Motor neuron (in vitro differentiated cells): ENCODE results near the gene CXCL3. TPM values are rescaled to one million over a fixed set of nuclear protein-coding genes. Genes with fewer than 3 reads are reported as not detected.
A peak's percentile ranks its signal among the peaks of the same experiment; 100 is the strongest.

Experiments used
- ATAC-seq, 8 experiments: fragments of 200-7000 bp; cut with Tn5 transposase; replicated peaks in 6 of 8; 2 replicates each; pipeline ENCODE4 v1.8.0; 2021; ENCODE audit warnings: mild to moderate bottlenecking in 8 of 8, moderate library complexity in 8 of 8
- H3K27ac ChIP-seq, 2 donors: fragments of 250-450 bp; sonication (Bioruptor Pico); 2 replicates each; pipeline ENCODE4 v1.9.0; 2021; ENCODE audit warnings: antibody characterized with exemption in 2 of 2, mild to moderate bottlenecking in 2 of 2, moderate library complexity in 1 of 2
- H3K4me1 ChIP-seq, 2 donors: fragments of 250-450 bp; sonication (Bioruptor Pico); replicated peaks in 1 of 2; 2 replicates each; pipeline ENCODE4 v1.6.1; 2021; ENCODE audit warnings: antibody characterized with exemption in 2 of 2, mild to moderate bottlenecking in 2 of 2, moderate library complexity in 1 of 2
- H3K4me3 ChIP-seq, 5 donors: fragments of 250-450 bp; sonication (Bioruptor Pico); 2 replicates each; pipeline ENCODE4 v1.9.0; 2021; ENCODE audit warnings: antibody characterized with exemption in 5 of 5, mild to moderate bottlenecking in 5 of 5, moderate library complexity in 4 of 5
- WGBS, 10 experiments: fragments of 450-650 bp; shearing (Covaris generic); methylation state at CpG; one replicate each; pipeline ENCODE4 v1.0.0; 2022; 5-methylcytosine and 5-hydroxymethylcytosine counted together
- in situ Hi-C, 9 experiments: fragments of 400-800 bp; cut with MboI; loops; one replicate each; pipeline ENCODE4 v1.15.0; 2021; ENCODE audit warnings: low sequenced_read_pairs in 9 of 9, low pct_unique_long_range_greater_than_20kb in 2 of 9; ENCODE audit not compliant: unreplicated experiment in 9 of 9
- total RNA-seq, 8 experiments: library from RNA; unstranded; fragments of 300-600 nt; gene quantifications; 2 replicates each; pipeline versions ENCODE4 v1.2.3 to v1.2.4, GENCODE V29; 2022

The CXCL3 gene
- total RNA-seq, 8 experiments from 2014 or later, result 0.45 to 4.9 (median 1.3) TPM

- Histone ChIP-seq H3K4me3 (no peak overlapping the region), H3K4me1 (no peaks in the 10 kb centered on the region), H3K27ac (no peak overlapping the region)
- no peak for ATAC-seq
- in situ Hi-C loops, result no loop called here
Measured at GRCh38 chr4:74062953-74063352, 24.5 kb upstream of the CXCL3 start.

GRCh38 chr4:74061430-74061829 lies 22.9 kb upstream of the CXCL3 start:
- Histone ChIP-seq H3K4me3 (no peak overlapping the region), H3K4me1 (peaks cover 0 to 9% of the 10 kb centered on the region in 2 donors), H3K27ac (no peak overlapping the region)
- no peak for ATAC-seq
- in situ Hi-C loops, result no loop called here

GRCh38 chr4:74059161-74059829 lies 20.8 kb upstream of the CXCL3 start:
- no peak overlapping the region for H3K4me3 ChIP-seq
- ATAC-seq, result no peak
- H3K27ac ChIP-seq, result no peak overlapping the region
- H3K4me1 ChIP-seq, result peaks cover 0 to 18% of the 10 kb centered on the region in 2 donors
- in situ Hi-C loops, result no loop called here
- WGBS, 10 experiments, result 0 to 100% (median 68%) methylated on average over 2 of the region's 2 CpGs; no CpG with 5 or more reads in 1 of the 10 experiments

DNA sequence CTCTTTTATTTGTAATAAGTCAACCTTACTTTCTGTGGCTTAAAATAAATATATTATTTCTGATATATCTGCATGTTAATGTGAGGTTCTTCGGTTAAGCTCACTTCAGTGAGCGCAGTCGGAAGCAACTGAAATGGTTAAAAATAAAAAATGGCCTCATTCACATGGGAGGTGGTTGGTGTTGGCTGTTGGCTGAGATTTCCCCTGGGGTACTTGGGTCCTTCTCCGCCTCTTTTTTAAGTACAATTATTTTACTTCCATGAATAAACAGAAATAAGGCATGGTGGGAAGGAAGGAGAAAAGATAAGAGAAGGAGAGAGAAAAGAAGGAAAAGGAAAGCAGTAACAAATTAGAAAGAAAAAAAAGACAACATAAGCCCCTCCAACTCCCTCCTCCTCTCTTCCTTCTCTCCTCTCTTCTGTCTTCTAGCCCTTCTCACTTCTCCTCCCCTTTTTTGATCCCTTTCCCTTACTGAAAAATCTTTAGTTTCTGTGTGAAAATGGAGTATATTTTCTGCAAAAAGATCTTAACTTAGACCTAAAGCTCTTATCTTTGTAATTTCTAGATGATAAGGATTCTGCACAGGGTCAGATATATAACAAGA lies 19.7 kb upstream of the CXCL3 start:
- no peak for ATAC-seq
- Histone ChIP-seq H3K4me3 (no peak overlapping the region), H3K27ac (no peak overlapping the region), H3K4me1 (peaks cover 0 to 18% of the 10 kb centered on the region in 2 donors)
- in situ Hi-C loops, result no loop called here
- 78 to 100% (median 96%) methylated on average over 1 to 4 of the region's 4 CpGs for WGBS, 10 experiments

DNA sequence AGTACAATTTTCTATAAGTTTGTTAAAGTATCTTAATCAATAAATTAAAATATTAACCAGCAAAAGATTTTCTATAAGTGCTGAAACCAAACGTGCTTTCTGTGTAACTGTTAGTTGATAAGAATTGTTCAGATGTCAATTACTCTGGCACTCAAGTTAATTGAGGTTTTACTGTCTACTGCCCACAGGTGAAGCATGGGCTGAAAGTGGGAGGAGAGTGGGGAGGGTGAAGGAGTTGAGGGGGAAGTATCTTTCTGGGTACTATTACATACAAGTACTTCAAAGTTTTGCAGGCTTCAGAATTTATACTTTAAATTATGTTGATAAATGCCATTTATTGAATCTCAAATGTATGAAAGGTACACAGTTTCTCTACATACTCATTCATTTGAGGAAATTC lies 19.1 kb upstream of the CXCL3 start:
- in situ Hi-C loops, result no loop called here
- ATAC-seq, result no peak
- Histone ChIP-seq H3K4me1 (peaks cover 0 to 18% of the 10 kb centered on the region in 2 donors), H3K27ac (no peak overlapping the region), H3K4me3 (no peak overlapping the region)
- WGBS, 10 experiments, result 0 to 100% (median 57%) methylated on average over 1 of the region's 1 CpG; no CpG with 5 or more reads in 5 of the 10 experiments

DNA sequence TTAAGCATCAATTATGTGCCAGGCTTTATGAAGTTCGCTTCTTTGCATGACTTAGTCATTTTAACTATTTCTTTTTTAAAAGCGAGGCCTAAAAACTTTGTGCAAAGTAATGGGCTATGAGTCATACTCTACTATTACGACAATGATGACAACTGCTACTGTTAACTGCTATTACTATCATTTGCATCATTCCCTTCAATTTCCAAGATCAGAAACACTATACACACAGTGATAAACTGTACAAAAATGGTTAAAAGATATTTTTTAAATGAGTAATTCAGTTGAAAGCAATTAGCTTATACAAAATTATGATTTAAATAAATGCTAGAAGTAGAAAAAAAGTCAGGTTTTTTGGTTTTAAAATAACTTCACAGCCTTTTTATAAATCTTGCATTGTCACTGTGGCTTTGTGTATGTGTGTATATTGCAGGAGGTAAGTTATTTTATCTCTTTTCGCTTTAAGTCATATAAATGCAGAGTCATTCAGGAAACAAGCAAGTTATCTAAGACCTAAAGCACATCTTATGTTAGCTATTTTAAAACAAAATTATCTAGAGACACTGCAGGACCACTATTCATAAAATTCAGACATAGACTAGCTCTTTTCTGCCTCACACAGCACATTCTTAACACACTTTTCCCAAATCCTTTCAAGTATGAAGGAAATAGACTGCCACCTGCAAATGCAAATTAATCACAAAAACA lies 18.5 kb upstream of the CXCL3 start:
- WGBS, 10 experiments, result 0 to 85% (median 64%) methylated on average over 3 to 4 of the region's 4 CpGs
- ATAC-seq, result peak in 7 of 8 experiments; percentile 66 to 99 (median 94)
- Histone ChIP-seq H3K4me3 (no peak overlapping the region), H3K27ac (peak overlapping the region in 1 of 2 donors; percentile 64), H3K4me1 (peaks cover 0 to 18% of the 10 kb centered on the region in 2 donors)
- in situ Hi-C loops, result no loop called here

- WGBS, 10 experiments, result 0 to 100% (median 10%) methylated on average over 1 of the region's 1 CpG; no CpG with 5 or more reads in 1 of the 10 experiments
- in situ Hi-C loops, result no loop called here
- Histone ChIP-seq H3K4me3 (no peak overlapping the region), H3K27ac (peak overlapping the region in 1 of 2 donors; percentile 64), H3K4me1 (peaks cover 0 to 18% of the 10 kb centered on the region in 2 donors)
- peak in 7 of 8 experiments; percentile 44 to 86 (median 77) for ATAC-seq
Measured at GRCh38 chr4:74056114-74056857, 17.8 kb upstream of the CXCL3 start.

DNA sequence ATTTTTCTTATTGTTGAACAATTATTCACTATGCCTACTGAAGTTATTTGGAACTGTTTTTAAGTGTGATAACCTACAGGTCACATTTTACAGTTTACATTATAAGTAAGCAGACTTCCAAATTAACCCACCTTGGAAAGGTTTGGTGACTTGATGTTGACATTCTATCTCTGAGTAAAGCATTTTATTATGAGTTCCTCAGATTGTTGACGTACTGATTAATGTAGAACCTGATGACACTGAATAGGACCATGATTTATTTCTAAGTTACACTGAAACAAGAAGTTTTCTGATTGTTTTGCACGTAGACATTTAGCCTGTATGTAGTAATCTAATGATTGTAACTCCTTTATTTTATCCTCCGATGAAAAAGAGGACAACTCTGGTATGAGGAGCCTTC lies 17.0 kb upstream of the CXCL3 start:
- in situ Hi-C loops, result no loop called here
- H3K4me1 ChIP-seq, result peaks cover 0 to 18% of the 10 kb centered on the region in 2 donors
- 36 to 94% (median 87%) methylated on average over 1 to 3 of the region's 3 CpGs for WGBS, 10 experiments
- ATAC-seq, result no peak
- H3K4me3 ChIP-seq, result no peak overlapping the region
- no peak overlapping the region for H3K27ac ChIP-seq

GRCh38 chr4:74055096-74055495 lies 16.6 kb upstream of the CXCL3 start:
- Histone ChIP-seq H3K4me1 (peaks cover 0 to 18% of the 10 kb centered on the region in 2 donors), H3K27ac (no peak overlapping the region), H3K4me3 (no peak overlapping the region)
- in situ Hi-C loops, result no loop called here
- 57 to 100% (median 95%) methylated on average over 1 to 2 of the region's 2 CpGs for WGBS, 10 experiments
- no peak for ATAC-seq

DNA sequence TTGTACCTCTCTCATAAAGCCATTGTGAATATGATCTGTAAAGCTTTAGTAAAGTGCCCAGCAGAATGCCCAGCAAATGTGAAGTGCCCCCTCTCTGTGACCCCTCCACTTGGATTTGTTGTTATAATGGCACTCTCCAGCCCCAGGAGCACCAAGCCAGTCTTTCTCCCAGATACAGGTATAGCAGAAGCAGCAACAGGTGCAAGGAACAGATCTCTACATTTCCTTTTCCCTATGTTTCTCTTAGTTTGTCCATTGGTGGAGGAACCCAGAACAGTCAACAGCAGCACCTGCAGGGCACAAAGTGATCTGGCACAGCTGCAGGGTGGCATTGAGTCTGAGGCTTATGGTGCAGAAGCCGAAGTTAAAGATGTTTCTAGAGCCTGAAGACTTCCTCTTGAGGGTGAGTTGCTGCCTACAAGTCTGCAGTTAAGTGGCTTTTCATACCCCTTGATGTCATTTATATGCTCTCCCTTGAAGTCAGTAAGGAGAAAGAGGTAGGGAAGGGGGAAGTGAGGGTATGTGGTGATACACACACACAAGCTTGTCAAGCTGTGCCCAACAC lies 16.1 kb upstream of the CXCL3 start:
- Histone ChIP-seq H3K4me1 (peaks cover 0 to 18% of the 10 kb centered on the region in 2 donors), H3K4me3 (no peak overlapping the region), H3K27ac (no peak overlapping the region)
- WGBS, 10 experiments, result 0 to 100% (median 92%) methylated on average over 1 of the region's 1 CpG; no CpG with 5 or more reads in 4 of the 10 experiments
- in situ Hi-C loops, result no loop called here
- no peak for ATAC-seq

GRCh38 chr4:74047152-74047551 lies 8.7 kb upstream of the CXCL3 start:
- ATAC-seq, result no peak
- H3K27ac ChIP-seq, result no peak overlapping the region
- no peak overlapping the region for H3K4me3 ChIP-seq
- H3K4me1 ChIP-seq, result no peaks in the 10 kb centered on the region
- in situ Hi-C loops, result no loop called here
- WGBS, 10 experiments, result 0 to 80% (median 40%) methylated on average over 1 of the region's 1 CpG; no CpG with 5 or more reads in 1 of the 10 experiments

- 60 to 100% (median 89%) methylated on average over 1 to 2 of the region's 2 CpGs for WGBS, 10 experiments
- no peak overlapping the region for H3K27ac ChIP-seq
- H3K4me3 ChIP-seq, result no peak overlapping the region
- no peaks in the 10 kb centered on the region for H3K4me1 ChIP-seq
- ATAC-seq, result no peak
- in situ Hi-C loops, result no loop called here
Measured at GRCh38 chr4:74045772-74046171, 7.3 kb upstream of the CXCL3 start.

- 11 to 100% (median 83%) methylated on average over 1 to 3 of the region's 3 CpGs for WGBS, 10 experiments
- in situ Hi-C loops, result no loop called here
- no peak overlapping the region for H3K27ac ChIP-seq
- H3K4me3 ChIP-seq, result no peak overlapping the region
- no peaks in the 10 kb centered on the region for H3K4me1 ChIP-seq
- no peak for ATAC-seq
Measured at GRCh38 chr4:74045247-74045646, 6.8 kb upstream of the CXCL3 start.
